ENCODE results near the gene ANGPTL3.
"Not testable (repeated sequence)": the region's sequence is repeated elsewhere in the genome, so short reads cannot be mapped to it uniquely, and the experiment has no call there.

ANGPTL3 gene

GRCh38 chr1:62597281-62597680, at the start of gene ANGPTL3:
Gene ANGPTL3, plus strand, starts transcription at chr1:62597520. Its CDS starts 47 bp downstream, at chr1:62597567.
- no peak for DNase-seq (ENCODE audit: low spot score)

- DNase-seq (ENCODE audit: low spot score), result no peak
These were observed 36.0 kb upstream of the ANGPTL3 start for GRCh38 chr1:62561306-62561705.

- not testable (repeated sequence) for DNase-seq (ENCODE audit: low spot score)
These were observed 30.1 kb upstream of the ANGPTL3 start for GRCh38 chr1:62567182-62567581.

- not testable (repeated sequence) for DNase-seq (ENCODE audit: low spot score)
These were observed 29.4 kb upstream of the ANGPTL3 start for GRCh38 chr1:62567926-62568325.

- DNase-seq (ENCODE audit: low spot score), result not testable (repeated sequence)
These were observed 25.8 kb upstream of the ANGPTL3 start for GRCh38 chr1:62571517-62571916.

GRCh38 chr1:62572476-62572875, 24.8 kb upstream of the ANGPTL3 start:
- no peak for DNase-seq (ENCODE audit: low spot score)

GRCh38 chr1:62573675-62574074, 23.6 kb upstream of the ANGPTL3 start:
- no peak for DNase-seq (ENCODE audit: low spot score)

- DNase-seq (ENCODE audit: low spot score), result no peak
These were observed 11.7 kb upstream of the ANGPTL3 start for GRCh38 chr1:62585469-62586155.

- no peak for DNase-seq (ENCODE audit: low spot score)
These were observed 9.3 kb upstream of the ANGPTL3 start for GRCh38 chr1:62588000-62588399.

GRCh38 chr1:62589321-62589720, 8.0 kb upstream of the ANGPTL3 start:
- DNase-seq (ENCODE audit: low spot score), result no peak

GRCh38 chr1:62590255-62590969, 6.9 kb upstream of the ANGPTL3 start:
- no peak for DNase-seq (ENCODE audit: low spot score)

GRCh38 chr1:62590970-62591368, 6.4 kb upstream of the ANGPTL3 start:
- DNase-seq (ENCODE audit: low spot score), result no peak

GRCh38 chr1:62593825-62594394, 3.4 kb upstream of the ANGPTL3 start:
- DNase-seq (ENCODE audit: low spot score), result no peak

- no peak for DNase-seq (ENCODE audit: low spot score)
These were observed 1.7 kb upstream of the ANGPTL3 start for GRCh38 chr1:62595647-62596046.

- no peak for DNase-seq (ENCODE audit: low spot score)
These were observed 1.7 kb downstream of the ANGPTL3 start for GRCh38 chr1:62599044-62599443.

GRCh38 chr1:62601457-62601856, 4.1 kb downstream of the ANGPTL3 start:
- DNase-seq (ENCODE audit: low spot score), result no peak

GRCh38 chr1:62608905-62609304, 11.6 kb downstream of the ANGPTL3 start:
- no peak for DNase-seq (ENCODE audit: low spot score)

GRCh38 chr1:62610588-62610987, 13.3 kb downstream of the ANGPTL3 start:
- not testable (repeated sequence) for DNase-seq (ENCODE audit: low spot score)

GRCh38 chr1:62612770-62613169, 15.4 kb downstream of the ANGPTL3 start:
- DNase-seq (ENCODE audit: low spot score), result no peak

GRCh38 chr1:62613325-62613727, 16.0 kb downstream of the ANGPTL3 start:
- no peak for DNase-seq (ENCODE audit: low spot score)

- DNase-seq (ENCODE audit: low spot score), result no peak
These were observed 16.6 kb downstream of the ANGPTL3 start for GRCh38 chr1:62613890-62614289.

- peak; percentile 76 for DNase-seq (ENCODE audit: low spot score)
These were observed 24.6 kb downstream of the ANGPTL3 start for GRCh38 chr1:62621907-62622306.

- DNase-seq (ENCODE audit: low spot score), result peak; percentile 15
These were observed 28.1 kb downstream of the ANGPTL3 start for GRCh38 chr1:62625415-62625814.
